H1 (cell line): ENCODE data around the gene AFAP1L2. TPM values are rescaled to one million over a fixed set of nuclear protein-coding genes. Genes with fewer than 3 reads are reported as not detected.

Experiments
- CTCF ChIA-PET: fragments of 300-600 bp; sonication (Branson Sonifier 250); formaldehyde crosslinking; loops from one replicate; lab custom pipeline; 2021; ENCODE audit not compliant: partially characterized antibody; lab: Charles Lee
- POLR2A ChIA-PET: fragments of 300-600 bp; sonication (Branson Sonifier 250); formaldehyde crosslinking; loops from one replicate; lab custom pipeline; 2021; ENCODE audit warnings: inconsistent platforms; ENCODE audit not compliant: partially characterized antibody; lab: Charles Lee
- DNase-seq, 2 experiments: peaks; one replicate each; pipeline versions ENCODE4 v3.0.0 to v3.0.0-alpha.2; 2010 to 2022; ENCODE audit warnings: low spot score in 2 of 2, low read depth in 1 of 2, mixed read lengths in 1 of 2
- FAIRE-seq: peaks from 2 replicates; lab custom pipeline; 2011; peaks lifted over from hg19 to GRCh38; lab: Jason Lieb, UNC
- H2AFZ ChIP-seq: 2 replicates; pipeline ENCODE4 v1.8.1; 2012; ENCODE audit warnings: low read length, inconsistent platforms
- H2AK5ac ChIP-seq: 2 replicates; pipeline ENCODE4 v1.6.1; 2013; ENCODE audit warnings: low read depth, low read length
- H2BK120ac ChIP-seq: replicated peaks from 2 replicates; pipeline ENCODE3; 2013; ENCODE audit warnings: low read depth, low read length, inconsistent platforms
- H2BK12ac ChIP-seq: 2 replicates; pipeline ENCODE4 v1.6.1; 2013; ENCODE audit warnings: low read depth, low read length
- H2BK15ac ChIP-seq: 2 replicates; pipeline ENCODE4 v1.6.1; 2013; ENCODE audit warnings: low read length
- H2BK20ac ChIP-seq: 2 replicates; pipeline ENCODE4 v1.6.1; 2013; ENCODE audit warnings: low read length
- H2BK5ac ChIP-seq: 2 replicates; pipeline ENCODE4 v1.6.1; 2013; ENCODE audit warnings: low read depth, low read length
- H3K14ac ChIP-seq: 2 replicates; pipeline ENCODE4 v1.6.1; 2013; ENCODE audit warnings: inconsistent platforms; ENCODE audit not compliant: insufficient read length
- H3K18ac ChIP-seq: 2 replicates; pipeline ENCODE4 v1.6.1; 2013; ENCODE audit warnings: low read length; ENCODE audit errors: extremely low read depth
- H3K23ac ChIP-seq: 2 replicates; pipeline ENCODE4 v1.6.1; 2013; ENCODE audit warnings: inconsistent platforms; ENCODE audit not compliant: insufficient read length
- H3K23me2 ChIP-seq: 2 replicates; pipeline ENCODE4 v1.6.1; 2013; ENCODE audit warnings: low read depth, low read length
- H3K27ac ChIP-seq: 2 replicates; pipeline ENCODE4 v1.6.1; 2011; ENCODE audit warnings: low read depth, low read length, inconsistent platforms
- H3K27me3 ChIP-seq, 4 experiments: replicated peaks in 1 of 4; 1 replicate in 1 of 4; 2 replicates in 3 of 4; pipeline versions ENCODE4 v1.6.1 to v1.8.1; 2011 to 2013; ENCODE audit warnings: low read length in 3 of 4, mild to moderate bottlenecking in 3 of 4, inconsistent platforms in 2 of 4, mixed read lengths in 2 of 4, moderate library complexity in 1 of 4; ENCODE audit not compliant: control insufficient read depth in 3 of 4, insufficient read depth in 3 of 4; ENCODE audit errors: extremely low read depth in 1 of 4
- H3K36me3 ChIP-seq, 4 experiments: 2 replicates each; pipeline versions ENCODE4 v1.6.1 to v1.8.1; 2011 to 2013; ENCODE audit warnings: mild to moderate bottlenecking in 4 of 4, low read length in 3 of 4, moderate library complexity in 2 of 4, control low read depth in 1 of 4, inconsistent platforms in 1 of 4; ENCODE audit not compliant: insufficient read depth in 4 of 4, control insufficient read depth in 2 of 4
- H3K4ac ChIP-seq: replicated peaks from 2 replicates; pipeline ENCODE3; 2013; ENCODE audit warnings: low read length, low read depth, mixed read lengths, inconsistent platforms; ENCODE audit not compliant: insufficient read length
- H3K4me1 ChIP-seq, 4 experiments: replicated peaks in 1 of 4; 1 replicate in 1 of 4; 2 replicates in 3 of 4; pipeline versions ENCODE4 v1.6.1 to v1.8.1; 2011 to 2013; ENCODE audit warnings: low read length in 3 of 4, inconsistent platforms in 2 of 4, mixed read lengths in 1 of 4; ENCODE audit not compliant: insufficient read depth in 4 of 4, control insufficient read depth in 3 of 4
- H3K4me2 ChIP-seq, 2 experiments: 2 replicates each; pipeline versions ENCODE4 v1.6.1 to v1.8.1; 2011 to 2013; ENCODE audit warnings: low read depth in 2 of 2, low read length in 2 of 2, control low read depth in 1 of 2, inconsistent platforms in 1 of 2, mild to moderate bottlenecking in 1 of 2; ENCODE audit not compliant: insufficient read depth in 1 of 2
- H3K4me3 ChIP-seq, 4 experiments: fragments of 200-600, 300-600 bp in 1 of 4; sonication (generic), shearing (Covaris generic), sonication (Bioruptor Twin) in 1 of 4; 2 replicates each; pipeline versions ENCODE4 v1.5.1 to v1.8.1; 2011 to 2016; ENCODE audit warnings: low read length in 4 of 4, low read depth in 3 of 4, control low read depth in 2 of 4, inconsistent platforms in 2 of 4, mild to moderate bottlenecking in 2 of 4, mixed read lengths in 1 of 4, moderate library complexity in 1 of 4; ENCODE audit not compliant: insufficient read depth in 2 of 4; ENCODE audit errors: extremely low read depth in 1 of 4
- H3K56ac ChIP-seq: replicated peaks from 2 replicates; pipeline ENCODE3; 2013; ENCODE audit warnings: low read depth, mild to moderate bottlenecking, mixed read lengths, low read length, inconsistent platforms; ENCODE audit not compliant: insufficient read length
- H3K79me1 ChIP-seq: 2 replicates; pipeline ENCODE4 v1.6.1; 2013; ENCODE audit warnings: low read depth, low read length, control low read depth
- H3K79me2 ChIP-seq, 2 experiments: 2 replicates each; pipeline versions ENCODE4 v1.6.1 to v1.8.1; 2012 to 2013; ENCODE audit warnings: low read length in 2 of 2, mild to moderate bottlenecking in 2 of 2, inconsistent platforms in 1 of 2; ENCODE audit not compliant: insufficient read depth in 2 of 2, control insufficient read depth in 1 of 2
- H3K9ac ChIP-seq, 4 experiments: replicated peaks in 1 of 4; 1 replicate in 1 of 4; 2 replicates in 3 of 4; pipeline versions ENCODE4 v1.6.1 to v1.8.1; 2011 to 2013; ENCODE audit warnings: low read depth in 3 of 4, low read length in 3 of 4, control low read depth in 2 of 4, mild to moderate bottlenecking in 2 of 4, moderate library complexity in 2 of 4, inconsistent platforms in 1 of 4; ENCODE audit errors: extremely low read depth in 1 of 4
- H3K9me3 ChIP-seq, 2 experiments: 2 replicates each; pipeline versions ENCODE4 v1.6.1 to v1.8.1; 2012 to 2013; ENCODE audit warnings: mild to moderate bottlenecking in 2 of 2, moderate library complexity in 2 of 2, control low read depth in 1 of 2, inconsistent platforms in 1 of 2, low read depth in 1 of 2, low read length in 1 of 2, mixed read lengths in 1 of 2; ENCODE audit not compliant: insufficient read depth in 2 of 2
- H4K20me1 ChIP-seq, 2 experiments: replicated peaks in 1 of 2; 2 replicates each; pipeline versions ENCODE3 to v1.8.1; 2011 to 2013; ENCODE audit warnings: inconsistent platforms in 2 of 2, low read length in 2 of 2, mild to moderate bottlenecking in 1 of 2; ENCODE audit not compliant: insufficient read depth in 2 of 2, control insufficient read depth in 1 of 2
- H4K5ac ChIP-seq: 2 replicates; pipeline ENCODE4 v1.6.1; 2013; ENCODE audit warnings: low read length, low read depth, mixed read lengths, inconsistent platforms; ENCODE audit not compliant: insufficient read length
- H4K8ac ChIP-seq: 2 replicates; pipeline ENCODE4 v1.8.0; 2013; ENCODE audit warnings: mild to moderate bottlenecking, moderate library complexity, low read length, inconsistent platforms; ENCODE audit not compliant: insufficient read depth; ENCODE audit errors: extremely low read depth
- H4K91ac ChIP-seq: replicated peaks from 2 replicates; pipeline ENCODE3; 2013; ENCODE audit warnings: low read length, mixed read lengths, inconsistent platforms; ENCODE audit not compliant: insufficient read length
- EP300 ChIP-seq, 2 experiments: IDR thresholded peaks; 1 replicate in 1 of 2; 2 replicates in 1 of 2; pipeline ENCODE4 v1.6.1; 2011 to 2012; ENCODE audit warnings: low read depth in 2 of 2, low read length in 2 of 2, mild to moderate bottlenecking in 2 of 2, borderline replicate concordance in 1 of 2, inconsistent platforms in 1 of 2, moderate library complexity in 1 of 2
- GABPA ChIP-seq: IDR thresholded peaks from 2 replicates; pipeline ENCODE4 v1.6.1; 2011; ENCODE audit warnings: mild to moderate bottlenecking, low read length, moderate library complexity, borderline replicate concordance; ENCODE audit not compliant: insufficient read depth
- POLR2AphosphoS5 ChIP-seq: IDR thresholded peaks from 2 replicates; pipeline ENCODE4 v1.6.1; 2011; ENCODE audit warnings: low read depth, low read length
- RAD21 ChIP-seq, 2 experiments: IDR thresholded peaks in 1 of 2; conservative IDR thresholded peaks in 1 of 2; 2 replicates each; pipeline ENCODE4 v1.6.1; 2011; ENCODE audit warnings: low read depth in 2 of 2, low read length in 2 of 2, improper control_type of control experiment in 1 of 2, inconsistent platforms in 1 of 2, mild to moderate bottlenecking in 1 of 2, moderate library complexity in 1 of 2
- WGBS, 2 experiments: shearing (Covaris generic) in 1 of 2; methylation state at CpG; one replicate each; pipeline versions ENCODE4 v1.1.6 to v1.1.7; 2013 to 2015; ENCODE audit warnings: low lambda C conversion rate in 2 of 2, mixed read lengths in 2 of 2, inconsistent platforms in 1 of 2, low coverage in 1 of 2, missing lambda C conversion rate in 1 of 2; ENCODE audit not compliant: insufficient replicate concordance in 2 of 2, insufficient coverage in 1 of 2, insufficient read length in 1 of 2; ENCODE audit errors: extremely low coverage in 1 of 2, missing lambda C conversion rate in 1 of 2; 5-methylcytosine and 5-hydroxymethylcytosine counted together
- polyA plus RNA-seq, 7 experiments: library from polyadenylated mRNA; depleted of rRNA in 3 of 7; stranded (reverse) in 5 of 7; unstranded in 2 of 7; fragments of >200 nt in 5 of 7; fragments of 200-250 nt in 2 of 7; gene quantifications; 1 replicate in 5 of 7; 2 replicates in 1 of 7; 4 replicates in 1 of 7; pipeline versions ENCODE4 v1.2.1 to v1.2.3, GENCODE V29; 2011 to 2013; ENCODE audit warnings: missing spikeins in 2 of 7, mixed read lengths in 2 of 7
- total RNA-seq: library from RNA; stranded (reverse); fragmentation: NEBNext Ultra II Directional; extraction: Animal tissue kit (Norgen Biotek cat#: 25700); gene quantifications from 2 replicates; pipeline ENCODE4 v1.2.1, GENCODE V29; 2021

AFAP1L2 gene
- total and polyA plus RNA-seq, 2 of the 8 experiments (the other 6 are each of a cell fraction or from before 2014, with no cell fraction given) = 3.9 to 6.4 TPM

GRCh38 chr10:114427124-114427852, 23.0 kb upstream of the AFAP1L2 start:
- Histone ChIP-seq H2AK5ac (no peak overlapping the region), H2BK20ac (no peak overlapping the region), H3K23ac (no peak overlapping the region), H4K8ac (no peak overlapping the region; the same call in 1 of the 2 replicates), H3K4ac (no peak overlapping the region), H3K14ac (no peak overlapping the region), H4K91ac (no peak overlapping the region), H3K4me1 (peaks cover 0 to 5% (median 0%) of the 10 kb centered on the region in 4 experiments; a peak in 1 of 7 replicates), H2BK12ac (no peak overlapping the region), H2BK15ac (no peak overlapping the region), H3K18ac (no peak overlapping the region), H3K9ac (no peak overlapping the region), H3K27me3 (no peaks in the 10 kb centered on the region; a peak in 1 of 7 replicates), H3K27ac (no peak overlapping the region), H3K4me2 (no peak overlapping the region), H2BK120ac (no peak overlapping the region), H2BK5ac (no peak overlapping the region), H4K20me1 (no peaks in the 10 kb centered on the region), H3K4me3 (no peak overlapping the region), H3K23me2 (no peaks in the 10 kb centered on the region), H4K5ac (no peak overlapping the region), H2AFZ (no peak overlapping the region), H3K36me3 (no peaks in the 10 kb centered on the region), H3K56ac (no peak overlapping the region), H3K9me3 (no peaks in the 10 kb centered on the region), H3K79me1 (no peaks in the 10 kb centered on the region), H3K79me2 (no peaks in the 10 kb centered on the region)
- ChIA-PET POLR2A (no interaction called here), CTCF (interaction anchor here (0.6 to 20.2 kb wide), 18 partner anchors 10 to 748 kb away, joined by 3 to 269 read pairs (median 4); partner anchors contain the start of gene AFAP1L2)
- WGBS, 2 experiments = 88% methylated on average over 9 of the region's 9 CpGs; no CpG with 5 or more reads in 1 of the 2 experiments
- DNase-seq = no peak
- no peak for TF ChIP-seq EP300 (IDR thresholded peaks at IDR 0.05; ENCODE audit: borderline replicate concordance in 1 of 2, low read depth in 2 of 2, low read length in 2 of 2)
- TF ChIP-seq POLR2AphosphoS5 = no peak
- TF ChIP-seq RAD21 (IDR thresholded peaks at IDR 0.05 in 1 of 2, conservative IDR thresholded peaks at IDR 0.05 in 1 of 2; ENCODE audit: low read depth in 2 of 2, low read length in 2 of 2) = peak; percentile 39 to 40; a peak in 3 of 4 replicates
- TF ChIP-seq GABPA = no peak
- peak; percentile 50 for FAIRE-seq
